DOHH2 (cell line): ENCODE measurements around the gene LRRN2.

ENCODE experiments used
- CTCF ChIP-seq: fragments of 200-600 bp; sonication (generic); IDR thresholded peaks from one replicate; pipeline ENCODE4 v1.5.1; 2014; ENCODE audit warnings: antibody characterized with exemption, mild to moderate bottlenecking, low read depth, low read length; ENCODE audit not compliant: poor library complexity, severe bottlenecking
- EZH2phosphoT487 ChIP-seq: fragments of 200-600 bp; sonication (generic); IDR thresholded peaks from 2 replicates; pipeline ENCODE4 v1.6.1; 2017; ENCODE audit warnings: borderline replicate concordance, mild to moderate bottlenecking, antibody characterized with exemption, low read length, moderate library complexity, mixed read lengths

GRCh38 chr1:204649721-204650521 lies 35.6 kb downstream of the LRRN2 start:
- TF ChIP-seq CTCF (no peak), EZH2phosphoT487 (no peak)
